ENCODE data around the gene FAR1.
"Not testable (repeated sequence)": the region's sequence is repeated elsewhere in the genome, so short reads cannot be mapped to it uniquely, and the experiment has no call there.

The FAR1 gene

GRCh38 chr11:13668102-13668956 is at the start of gene FAR1:
Gene FAR1 (plus strand): TSS chr11:13668668. CDS start chr11:13694766, 26,098 bp downstream.
- DNase-seq (ENCODE audit: insufficient read length, low spot score) (peak; percentile 94), FAIRE-seq (peak; percentile 69)
- peak; percentile 86 for TF ChIP-seq POLR2A (IDR thresholded peaks at IDR 0.05; ENCODE audit: low read depth, low read length)

- DNase-seq (ENCODE audit: insufficient read length, low spot score) (no peak), FAIRE-seq (no peak)
- no peak for TF ChIP-seq POLR2A (IDR thresholded peaks at IDR 0.05; ENCODE audit: low read depth, low read length)
These were observed 48.4 kb upstream of the FAR1 start for GRCh38 chr11:13620063-13620462.

GRCh38 chr11:13626818-13627217 is 41.6 kb upstream of the FAR1 start:
- FAIRE-seq; DNase-seq (ENCODE audit: insufficient read length, low spot score): not testable (repeated sequence)

GRCh38 chr11:13628634-13629033 is 39.8 kb upstream of the FAR1 start:
- FAIRE-seq; DNase-seq (ENCODE audit: insufficient read length, low spot score): not testable (repeated sequence)

GRCh38 chr11:13629779-13630178 is 38.7 kb upstream of the FAR1 start:
- no peak for TF ChIP-seq POLR2A (IDR thresholded peaks at IDR 0.05; ENCODE audit: low read depth, low read length)
- DNase-seq (ENCODE audit: insufficient read length, low spot score) (no peak), FAIRE-seq (no peak)

- TF ChIP-seq POLR2A (IDR thresholded peaks at IDR 0.05; ENCODE audit: low read depth, low read length) = no peak
- DNase-seq (ENCODE audit: insufficient read length, low spot score) (no peak), FAIRE-seq (no peak)
These were observed 33.2 kb upstream of the FAR1 start for GRCh38 chr11:13635290-13635689.

- DNase-seq (ENCODE audit: insufficient read length, low spot score) (no peak), FAIRE-seq (no peak)
- TF ChIP-seq POLR2A (IDR thresholded peaks at IDR 0.05; ENCODE audit: low read depth, low read length) = no peak
These were observed 32.7 kb upstream of the FAR1 start for GRCh38 chr11:13635804-13636203.

- FAIRE-seq (no peak), DNase-seq (ENCODE audit: insufficient read length, low spot score) (no peak)
- TF ChIP-seq POLR2A (IDR thresholded peaks at IDR 0.05; ENCODE audit: low read depth, low read length) = no peak
These were observed 31.1 kb upstream of the FAR1 start for GRCh38 chr11:13637125-13638069.

GRCh38 chr11:13638422-13638821 is 30.0 kb upstream of the FAR1 start:
- DNase-seq (ENCODE audit: insufficient read length, low spot score) = no peak
- no peak for FAIRE-seq
- TF ChIP-seq POLR2A (IDR thresholded peaks at IDR 0.05; ENCODE audit: low read depth, low read length) = no peak

GRCh38 chr11:13644997-13645687 is 23.3 kb upstream of the FAR1 start:
- no peak for FAIRE-seq
- no peak for DNase-seq (ENCODE audit: insufficient read length, low spot score)
- no peak for TF ChIP-seq POLR2A (IDR thresholded peaks at IDR 0.05; ENCODE audit: low read depth, low read length)

- TF ChIP-seq POLR2A (IDR thresholded peaks at IDR 0.05; ENCODE audit: low read depth, low read length) = no peak
- no peak for DNase-seq (ENCODE audit: insufficient read length, low spot score)
- FAIRE-seq = no peak
These were observed 21.1 kb upstream of the FAR1 start for GRCh38 chr11:13647391-13647790.

- no peak for DNase-seq (ENCODE audit: insufficient read length, low spot score)
- FAIRE-seq = no peak
- TF ChIP-seq POLR2A (IDR thresholded peaks at IDR 0.05; ENCODE audit: low read depth, low read length) = no peak
These were observed 18.8 kb upstream of the FAR1 start for GRCh38 chr11:13649619-13650018.

- not testable (repeated sequence) for DNase-seq (ENCODE audit: insufficient read length, low spot score); FAIRE-seq
These were observed 17.0 kb upstream of the FAR1 start for GRCh38 chr11:13651515-13651914.

- DNase-seq (ENCODE audit: insufficient read length, low spot score) = no peak
- FAIRE-seq = no peak
- TF ChIP-seq POLR2A (IDR thresholded peaks at IDR 0.05; ENCODE audit: low read depth, low read length) = no peak
These were observed 7.3 kb upstream of the FAR1 start for GRCh38 chr11:13661074-13661623.

All from H54 (cell line).